ENCODE results near the gene CCDC187. TPM values are rescaled to one million over a fixed set of nuclear protein-coding genes. Genes with fewer than 3 reads are reported as not detected.

The CCDC187 gene
- total and polyA plus RNA-seq, 2 of the 8 experiments (the other 6 are each of a cell fraction or from before 2014, with no cell fraction given) = 0.02 TPM; not detected in 1

DNA sequence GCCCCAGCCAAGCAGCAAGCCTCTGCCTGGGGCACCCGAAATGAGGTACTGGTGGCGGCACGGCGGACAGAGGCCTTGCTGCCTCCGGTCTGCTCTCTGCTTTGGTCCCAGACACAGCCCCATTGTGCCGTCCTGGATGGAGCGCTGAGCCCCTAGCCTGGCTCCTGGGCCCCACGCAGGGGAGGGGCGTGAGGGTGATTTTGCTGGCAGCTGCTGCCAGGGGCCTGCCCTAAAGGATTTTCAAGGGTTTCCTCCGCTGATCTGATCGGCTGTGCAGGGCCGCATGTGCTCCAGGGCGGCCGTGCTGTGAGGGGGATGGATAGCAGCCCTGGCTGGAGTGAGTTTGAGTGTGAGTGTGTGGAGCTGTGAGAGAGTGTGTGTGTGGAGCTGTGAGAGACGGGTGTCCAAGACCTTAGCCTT is 24.7 kb upstream of the CCDC187 start:
- Histone ChIP-seq H3K79me2 (ENCODE audit: control insufficient read depth in 1 of 2, insufficient read depth in 2 of 2, low read length in 2 of 2) (no peaks in the 10 kb centered on the region), H2BK15ac (ENCODE audit: low read length) (peak overlapping the region; percentile 40; the same call in 1 of the 2 replicates), H3K18ac (ENCODE audit: extremely low read depth, low read length) (no peak overlapping the region), H2BK120ac (replicated peaks; ENCODE audit: low read depth, low read length) (peak overlapping the region; percentile 54), H3K27ac (ENCODE audit: low read depth, low read length) (no peak overlapping the region), H2BK5ac (ENCODE audit: low read depth, low read length) (0 out of 2 replicates have a peak overlapping the region, but pooled peaks have one; percentile 35), H3K14ac (ENCODE audit: insufficient read length) (no peak overlapping the region), H4K20me1 (replicated peaks in 1 of 2; ENCODE audit: control insufficient read depth in 1 of 2, insufficient read depth in 2 of 2, low read length in 2 of 2) (peaks cover 0 to 6% of the 10 kb centered on the region in 2 experiments), H2AFZ (ENCODE audit: low read length) (no peak overlapping the region), H3K4me2 (ENCODE audit: insufficient read depth in 1 of 2, low read depth in 2 of 2, low read length in 2 of 2) (peak overlapping the region; percentile 38 to 75; a peak in 2 of 4 replicates), H2AK5ac (ENCODE audit: low read depth, low read length) (no peak overlapping the region), H3K36me3 (ENCODE audit: control insufficient read depth in 2 of 4, insufficient read depth in 4 of 4, low read length in 3 of 4) (no peaks in the 10 kb centered on the region), H3K9me3 (ENCODE audit: insufficient read depth in 2 of 2, low read depth in 1 of 2, low read length in 1 of 2) (no peaks in the 10 kb centered on the region), H4K8ac (ENCODE audit: extremely low read depth, insufficient read depth, low read length) (peak overlapping the region; percentile 28; the same call in 1 of the 2 replicates), H3K23me2 (ENCODE audit: low read depth, low read length) (peaks cover 4% of the 10 kb centered on the region; the same call in 1 of the 2 replicates), H4K91ac (replicated peaks; ENCODE audit: insufficient read length, low read length) (peak overlapping the region; percentile 85), H3K79me1 (ENCODE audit: low read depth, low read length) (no peaks in the 10 kb centered on the region), H3K23ac (ENCODE audit: insufficient read length) (no peak overlapping the region), H3K4me1 (replicated peaks in 1 of 4; ENCODE audit: control insufficient read depth in 3 of 4, insufficient read depth in 4 of 4, low read length in 3 of 4) (peaks cover 0 to 28% (median 20%) of the 10 kb centered on the region in 4 experiments; a peak in 6 of 7 replicates), H2BK12ac (ENCODE audit: low read depth, low read length) (peak overlapping the region; percentile 75; the same call in 1 of the 2 replicates), H3K9ac (replicated peaks in 1 of 4; ENCODE audit: extremely low read depth in 1 of 4, low read depth in 3 of 4, low read length in 3 of 4) (peak overlapping the region in 2 of 4 experiments; percentile 21 to 45; a peak in 3 of 7 replicates), H4K5ac (ENCODE audit: insufficient read length, low read depth, low read length) (no peak overlapping the region), H3K56ac (replicated peaks; ENCODE audit: insufficient read length, low read depth, low read length) (no peak overlapping the region), H2BK20ac (ENCODE audit: low read length) (no peak overlapping the region), H3K4me3 (ENCODE audit: extremely low read depth in 1 of 4, insufficient read depth in 2 of 4, low read depth in 3 of 4, low read length in 4 of 4) (peak overlapping the region in 3 of 4 experiments; percentile 30 to 51 (median 32); a peak in 2 of 8 replicates), H3K27me3 (replicated peaks in 1 of 4; ENCODE audit: control insufficient read depth in 3 of 4, extremely low read depth in 1 of 4, insufficient read depth in 3 of 4, low read length in 3 of 4) (no peaks in the 10 kb centered on the region), H3K4ac (replicated peaks; ENCODE audit: insufficient read length, low read depth, low read length) (no peak overlapping the region)
- TF ChIP-seq EGR1 (IDR thresholded peaks at IDR 0.05; ENCODE audit: borderline replicate concordance, low read depth, low read length) (no peak), GABPA (IDR thresholded peaks at IDR 0.05; ENCODE audit: borderline replicate concordance, insufficient read depth, low read length) (peak; percentile 53; the same call in 1 of the 2 replicates)
- 75% methylated on average over 14 of the region's 15 CpGs; no CpG with 5 or more reads in 1 of the 2 experiments for WGBS, 2 experiments (ENCODE audit: extremely low coverage in 1 of 2, insufficient coverage in 1 of 2, insufficient read length in 1 of 2, insufficient replicate concordance in 2 of 2, low coverage in 1 of 2, low lambda C conversion rate in 2 of 2, missing lambda C conversion rate in 1 of 2)
- ChIA-PET CTCF (ENCODE audit: partially characterized antibody) (interaction anchor here (0.8 to 1.9 kb wide), 3 partner anchors 11 to 35 kb away, joined by 3 to 6 read pairs (median 3); partner anchors contain the start of gene DNLZ), POLR2A (ENCODE audit: partially characterized antibody) (interaction anchor here (0.6 to 1.9 kb wide), 3 partner anchors 9 to 210 kb away, joined by 3 to 4 read pairs (median 3); partner anchors contain the start of gene TMEM250)
- FAIRE-seq (no peak), DNase-seq (ENCODE audit: low read depth in 1 of 2, low spot score in 2 of 2) (no peak)
